IPS-18c (cell line): ENCODE data around the gene AHNAK.

Experiments used
- H3K4me3 ChIP-seq: 2 replicates; pipeline ENCODE4 v1.7.0; 2013; ENCODE audit warnings: low read depth, mild to moderate bottlenecking, low read length, moderate library complexity; ENCODE audit not compliant: insufficient read depth
- H3K9me3 ChIP-seq: one replicate; pipeline ENCODE4 v1.6.1; 2013; ENCODE audit warnings: mild to moderate bottlenecking, low read length, moderate library complexity; ENCODE audit not compliant: control insufficient read depth, insufficient read depth

The AHNAK gene

GRCh38 chr11:62418733-62419132, 127.9 kb downstream of the AHNAK start, which contains the start of gene SCGB1A1:
SCGB1A1 (plus strand) TSS chr11:62419033; CDS start chr11:62419096, 63 bp downstream.
- Histone ChIP-seq H3K4me3 (no peak within 1 kb of the TSS), H3K9me3 (no peaks in the 10 kb centered on the region)

- Histone ChIP-seq H3K4me3 (no peak overlapping the region), H3K9me3 (no peaks in the 10 kb centered on the region)
These were observed 128.5 kb downstream of the AHNAK start for GRCh38 chr11:62418136-62418535.

- no peak overlapping the region for H3K4me3 ChIP-seq
These were observed 130.0 kb downstream of the AHNAK start for GRCh38 chr11:62416596-62416995.

GRCh38 chr11:62413060-62413696, 133.4 kb downstream of the AHNAK start:
- no peaks in the 10 kb centered on the region for H3K9me3 ChIP-seq
- no peak overlapping the region for H3K4me3 ChIP-seq

More at GRCh38 chr11:62416596-62416995, 130.0 kb downstream of the AHNAK start:
- H3K9me3 ChIP-seq: no peaks in the 10 kb centered on the region

- no peaks in the 10 kb centered on the region for H3K9me3 ChIP-seq
- H3K4me3 ChIP-seq: no peak overlapping the region
These were observed 135.1 kb downstream of the AHNAK start for GRCh38 chr11:62411524-62411923.

- H3K4me3 ChIP-seq: no peak overlapping the region
- no peaks in the 10 kb centered on the region for H3K9me3 ChIP-seq
These were observed 135.6 kb downstream of the AHNAK start for GRCh38 chr11:62410972-62411371.

- H3K9me3 ChIP-seq: no peaks in the 10 kb centered on the region
- no peak overlapping the region for H3K4me3 ChIP-seq
These were observed 136.8 kb downstream of the AHNAK start for GRCh38 chr11:62409831-62410230.

GRCh38 chr11:62406034-62406433, 140.6 kb downstream of the AHNAK start:
- H3K9me3 ChIP-seq: no peaks in the 10 kb centered on the region
- H3K4me3 ChIP-seq: no peak overlapping the region

GRCh38 chr11:62404901-62405300, 141.7 kb downstream of the AHNAK start:
- Histone ChIP-seq H3K9me3 (no peaks in the 10 kb centered on the region), H3K4me3 (no peak overlapping the region)

GRCh38 chr11:62404435-62404834, 142.2 kb downstream of the AHNAK start:
- no peaks in the 10 kb centered on the region for H3K9me3 ChIP-seq

GRCh38 chr11:62402960-62403730, 143.5 kb downstream of the AHNAK start:
- Histone ChIP-seq H3K4me3 (no peak overlapping the region), H3K9me3 (no peaks in the 10 kb centered on the region)

More at GRCh38 chr11:62404435-62404834, 142.2 kb downstream of the AHNAK start:
- H3K4me3 ChIP-seq: no peak overlapping the region

GRCh38 chr11:62402226-62402959, 144.2 kb downstream of the AHNAK start:
- H3K9me3 ChIP-seq: no peaks in the 10 kb centered on the region
- no peak overlapping the region for H3K4me3 ChIP-seq

GRCh38 chr11:62401811-62402210, 144.8 kb downstream of the AHNAK start:
- Histone ChIP-seq H3K4me3 (no peak overlapping the region), H3K9me3 (no peaks in the 10 kb centered on the region)

GRCh38 chr11:62401356-62401755, 145.2 kb downstream of the AHNAK start:
- H3K9me3 ChIP-seq: no peaks in the 10 kb centered on the region
- H3K4me3 ChIP-seq: no peak overlapping the region

- Histone ChIP-seq H3K4me3 (no peak overlapping the region), H3K9me3 (no peaks in the 10 kb centered on the region)
These were observed 145.8 kb downstream of the AHNAK start for GRCh38 chr11:62400760-62401159.

- Histone ChIP-seq H3K9me3 (no peaks in the 10 kb centered on the region), H3K4me3 (no peak overlapping the region)
These were observed 146.3 kb downstream of the AHNAK start for GRCh38 chr11:62400281-62400680.

GRCh38 chr11:62399878-62400266, 146.7 kb downstream of the AHNAK start:
- no peaks in the 10 kb centered on the region for H3K9me3 ChIP-seq
- no peak overlapping the region for H3K4me3 ChIP-seq
